Mammary epithelial cell (primary cell): ENCODE results near the gene SAMD5.

Experiments
- EZH2 ChIP-seq: IDR thresholded peaks from 2 replicates; pipeline ENCODE4 v1.6.1; 2012; ENCODE audit warnings: low read length, inconsistent platforms, borderline replicate concordance
- TF ChIP-seq, protein P1 (sequence below), 2 donors: IDR thresholded peaks in 1 of 2; conservative IDR thresholded peaks in 1 of 2; 2 replicates each; pipeline ENCODE4 v1.5.1; 2011 to 2012; ENCODE audit warnings: inconsistent platforms in 2 of 2, low read length in 2 of 2, mild to moderate bottlenecking in 2 of 2, control low read depth in 1 of 2, low read depth in 1 of 2; ENCODE audit not compliant: insufficient read depth in 1 of 2; ENCODE audit errors: extremely low read depth in 1 of 2

DNA sequence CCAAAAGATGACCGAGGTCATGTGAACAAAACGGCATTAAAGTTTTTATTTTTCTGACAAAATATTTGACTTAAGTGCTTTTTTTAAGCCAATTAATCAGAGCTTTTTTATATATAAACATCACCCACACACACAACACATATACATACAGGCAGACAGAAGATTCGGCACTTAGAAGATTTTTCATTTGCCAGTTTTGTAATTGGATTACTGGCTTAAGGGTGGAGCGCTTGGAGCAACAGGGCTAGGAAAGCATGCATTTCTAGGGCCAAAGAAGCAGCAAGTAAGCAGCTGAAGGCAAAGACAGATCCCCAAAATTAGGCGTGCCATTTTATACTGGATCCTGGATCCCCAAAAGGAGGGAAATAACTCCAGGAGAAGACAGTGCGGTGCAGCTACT is 30.3 kb downstream of the SAMD5 start:
- TF ChIP-seq EZH2 = no peak
- TF ChIP-seq, protein P1, sequence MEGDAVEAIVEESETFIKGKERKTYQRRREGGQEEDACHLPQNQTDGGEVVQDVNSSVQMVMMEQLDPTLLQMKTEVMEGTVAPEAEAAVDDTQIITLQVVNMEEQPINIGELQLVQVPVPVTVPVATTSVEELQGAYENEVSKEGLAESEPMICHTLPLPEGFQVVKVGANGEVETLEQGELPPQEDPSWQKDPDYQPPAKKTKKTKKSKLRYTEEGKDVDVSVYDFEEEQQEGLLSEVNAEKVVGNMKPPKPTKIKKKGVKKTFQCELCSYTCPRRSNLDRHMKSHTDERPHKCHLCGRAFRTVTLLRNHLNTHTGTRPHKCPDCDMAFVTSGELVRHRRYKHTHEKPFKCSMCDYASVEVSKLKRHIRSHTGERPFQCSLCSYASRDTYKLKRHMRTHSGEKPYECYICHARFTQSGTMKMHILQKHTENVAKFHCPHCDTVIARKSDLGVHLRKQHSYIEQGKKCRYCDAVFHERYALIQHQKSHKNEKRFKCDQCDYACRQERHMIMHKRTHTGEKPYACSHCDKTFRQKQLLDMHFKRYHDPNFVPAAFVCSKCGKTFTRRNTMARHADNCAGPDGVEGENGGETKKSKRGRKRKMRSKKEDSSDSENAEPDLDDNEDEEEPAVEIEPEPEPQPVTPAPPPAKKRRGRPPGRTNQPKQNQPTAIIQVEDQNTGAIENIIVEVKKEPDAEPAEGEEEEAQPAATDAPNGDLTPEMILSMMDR (conservative IDR thresholded peaks at IDR 0.05 in 1 of 2, IDR thresholded peaks at IDR 0.05 in 1 of 2; ENCODE audit: extremely low read depth in 1 of 2, insufficient read depth in 1 of 2, low read depth in 1 of 2, low read length in 2 of 2) = no peak
